ENCODE measurements around the gene FRZB. TPM values are rescaled to one million over a fixed set of nuclear protein-coding genes. Genes with fewer than 3 reads are reported as not detected.

Gene FRZB
- total RNA-seq, 1 experiment from 2014 or later = 1.8 TPM

DNA sequence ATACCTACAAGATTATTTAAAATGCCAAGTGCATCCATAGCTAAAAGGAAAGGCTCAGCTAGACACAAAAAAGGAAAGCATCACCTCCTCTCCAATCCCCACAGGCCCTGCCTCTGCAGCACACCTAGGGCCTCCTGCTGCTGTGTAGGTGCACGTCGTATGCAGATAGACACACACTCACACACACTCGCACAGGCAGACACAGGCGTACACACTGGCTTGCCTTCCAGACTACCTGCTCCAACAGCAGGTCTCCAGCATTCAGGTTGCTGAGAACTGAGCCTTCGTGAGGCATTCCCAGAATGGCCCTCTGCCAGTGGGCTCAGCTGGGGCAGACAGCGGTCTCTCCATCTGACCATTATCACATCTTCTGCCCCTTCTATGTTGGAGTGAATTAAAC, 35.3 kb upstream of the FRZB start:
- TF ChIP-seq EZH2 (IDR thresholded peaks at IDR 0.05; ENCODE audit: borderline replicate concordance, low read depth, low read length, poor library complexity, severe bottlenecking) = no peak
- TF ChIP-seq, protein P1, sequence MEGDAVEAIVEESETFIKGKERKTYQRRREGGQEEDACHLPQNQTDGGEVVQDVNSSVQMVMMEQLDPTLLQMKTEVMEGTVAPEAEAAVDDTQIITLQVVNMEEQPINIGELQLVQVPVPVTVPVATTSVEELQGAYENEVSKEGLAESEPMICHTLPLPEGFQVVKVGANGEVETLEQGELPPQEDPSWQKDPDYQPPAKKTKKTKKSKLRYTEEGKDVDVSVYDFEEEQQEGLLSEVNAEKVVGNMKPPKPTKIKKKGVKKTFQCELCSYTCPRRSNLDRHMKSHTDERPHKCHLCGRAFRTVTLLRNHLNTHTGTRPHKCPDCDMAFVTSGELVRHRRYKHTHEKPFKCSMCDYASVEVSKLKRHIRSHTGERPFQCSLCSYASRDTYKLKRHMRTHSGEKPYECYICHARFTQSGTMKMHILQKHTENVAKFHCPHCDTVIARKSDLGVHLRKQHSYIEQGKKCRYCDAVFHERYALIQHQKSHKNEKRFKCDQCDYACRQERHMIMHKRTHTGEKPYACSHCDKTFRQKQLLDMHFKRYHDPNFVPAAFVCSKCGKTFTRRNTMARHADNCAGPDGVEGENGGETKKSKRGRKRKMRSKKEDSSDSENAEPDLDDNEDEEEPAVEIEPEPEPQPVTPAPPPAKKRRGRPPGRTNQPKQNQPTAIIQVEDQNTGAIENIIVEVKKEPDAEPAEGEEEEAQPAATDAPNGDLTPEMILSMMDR (conservative IDR thresholded peaks at IDR 0.05; ENCODE audit: low read depth, low read length) = no peak
- Histone ChIP-seq H3K36me3 (ENCODE audit: insufficient read depth, low read length, poor library complexity, severe bottlenecking) (no peaks in the 10 kb centered on the region), H3K4me3 (ENCODE audit: low read depth, low read length, poor library complexity, severe bottlenecking) (no peak overlapping the region), H3K27ac (ENCODE audit: low read depth, low read length, poor library complexity, severe bottlenecking) (no peak overlapping the region), H3K27me3 (replicated peaks; ENCODE audit: insufficient read depth, low read depth, low read length, poor library complexity) (no peaks in the 10 kb centered on the region), H3K9me3 (ENCODE audit: low read depth, low read length, poor library complexity, severe bottlenecking) (no peaks in the 10 kb centered on the region), H3K4me1 (ENCODE audit: insufficient read depth, low read length, poor library complexity, severe bottlenecking) (peaks cover 8% of the 10 kb centered on the region)
- no TSS peak for BruUV-seq (replicated peaks)
- ChIA-PET CTCF (no interaction called here), POLR2A (ENCODE audit: low non-redundant PET) (no interaction called here)
- DNase-seq (ENCODE audit: low spot score) = no peak
- intact Hi-C loops (cut with micrococcal nuclease; ENCODE audit: unreplicated experiment) = no loop called here

DNA sequence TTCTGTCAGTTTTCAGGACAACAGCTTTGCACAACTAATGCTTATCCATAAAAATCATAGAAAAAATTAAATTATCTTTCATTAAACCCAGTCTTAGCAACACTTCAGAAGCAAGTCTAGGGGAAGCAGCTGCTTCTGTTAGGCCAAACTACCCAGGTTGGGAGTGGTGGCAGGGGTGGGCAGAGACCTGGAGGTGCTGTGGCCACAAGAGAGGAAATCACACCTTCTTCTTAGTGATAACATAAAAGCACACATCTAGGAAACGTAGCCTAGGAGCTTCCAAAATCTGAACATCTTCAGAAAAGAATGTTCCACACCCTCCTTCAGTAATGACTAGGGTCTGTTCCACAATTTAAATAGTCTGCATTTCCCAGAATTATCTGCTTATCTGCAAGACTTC, 32.3 kb upstream of the FRZB start:
- no peak overlapping the region for H3K4me3 ChIP-seq (ENCODE audit: low read depth, low read length, poor library complexity, severe bottlenecking)
- intact Hi-C loops (cut with micrococcal nuclease; ENCODE audit: unreplicated experiment) = no loop called here
- H3K27ac ChIP-seq (ENCODE audit: low read depth, low read length, poor library complexity, severe bottlenecking) = no peak overlapping the region
- BruUV-seq (replicated peaks) = no TSS peak
- H3K9me3 ChIP-seq (ENCODE audit: low read depth, low read length, poor library complexity, severe bottlenecking) = no peaks in the 10 kb centered on the region
- no peaks in the 10 kb centered on the region for H3K36me3 ChIP-seq (ENCODE audit: insufficient read depth, low read length, poor library complexity, severe bottlenecking)
- ChIA-PET CTCF (no interaction called here), POLR2A (ENCODE audit: low non-redundant PET) (no interaction called here)
- DNase-seq (ENCODE audit: low spot score) = no peak
- TF ChIP-seq, protein P1 (conservative IDR thresholded peaks at IDR 0.05; ENCODE audit: low read depth, low read length) = no peak
- TF ChIP-seq EZH2 (IDR thresholded peaks at IDR 0.05; ENCODE audit: borderline replicate concordance, low read depth, low read length, poor library complexity, severe bottlenecking) = no peak
- H3K27me3 ChIP-seq (replicated peaks; ENCODE audit: insufficient read depth, low read depth, low read length, poor library complexity) = no peaks in the 10 kb centered on the region
- no peaks in the 10 kb centered on the region for H3K4me1 ChIP-seq (ENCODE audit: insufficient read depth, low read length, poor library complexity, severe bottlenecking)

DNA sequence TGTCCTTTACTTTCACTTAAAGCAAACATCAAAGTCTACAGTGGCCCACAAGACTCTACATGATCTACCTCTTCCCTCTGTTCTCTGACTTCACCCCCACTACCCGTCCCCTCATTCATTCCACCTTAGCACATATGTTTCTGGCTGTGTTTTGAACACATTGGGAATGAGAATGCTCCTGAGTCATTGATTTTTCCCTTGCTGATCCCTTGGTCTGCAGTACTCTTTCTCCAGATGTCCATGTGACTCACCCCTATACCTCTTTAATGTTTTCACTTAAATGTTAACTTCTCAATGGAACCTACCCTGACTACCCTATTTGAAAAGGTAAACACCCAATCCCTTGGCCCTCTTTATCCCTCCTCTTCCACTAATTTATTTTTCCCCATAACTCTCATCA, 30.7 kb upstream of the FRZB start:
- ChIA-PET POLR2A (ENCODE audit: low non-redundant PET) (no interaction called here), CTCF (no interaction called here)
- DNase-seq (ENCODE audit: low spot score) = no peak
- BruUV-seq (replicated peaks) = no TSS peak
- Histone ChIP-seq H3K9me3 (ENCODE audit: low read depth, low read length, poor library complexity, severe bottlenecking) (no peaks in the 10 kb centered on the region), H3K4me1 (ENCODE audit: insufficient read depth, low read length, poor library complexity, severe bottlenecking) (peaks cover 6% of the 10 kb centered on the region), H3K36me3 (ENCODE audit: insufficient read depth, low read length, poor library complexity, severe bottlenecking) (no peaks in the 10 kb centered on the region), H3K4me3 (ENCODE audit: low read depth, low read length, poor library complexity, severe bottlenecking) (no peak overlapping the region), H3K27me3 (replicated peaks; ENCODE audit: insufficient read depth, low read depth, low read length, poor library complexity) (no peaks in the 10 kb centered on the region), H3K27ac (ENCODE audit: low read depth, low read length, poor library complexity, severe bottlenecking) (no peak overlapping the region)
- TF ChIP-seq EZH2 (IDR thresholded peaks at IDR 0.05; ENCODE audit: borderline replicate concordance, low read depth, low read length, poor library complexity, severe bottlenecking) = no peak
- TF ChIP-seq, protein P1 (conservative IDR thresholded peaks at IDR 0.05; ENCODE audit: low read depth, low read length) = no peak
- intact Hi-C loops (cut with micrococcal nuclease; ENCODE audit: unreplicated experiment) = no loop called here
